Vagina (tissue), 2 donors: Measurements from ENCODE around the gene TBCD. TPM values are rescaled to one million over a fixed set of nuclear protein-coding genes. Genes with fewer than 3 reads are reported as not detected.
A peak's percentile ranks its signal among the peaks of the same experiment; 100 is the strongest.

ENCODE experiments used
- DNase-seq, 2 donors: peaks; one replicate each; pipeline ENCODE4 v3.0.0-alpha.2; 2017; ENCODE audit errors: extremely low spot score in 2 of 2
- H3K27ac ChIP-seq: fragments of 200-600 bp; sonication (generic); one replicate; pipeline ENCODE4 v1.5.1; 2019
- H3K27me3 ChIP-seq: fragments of 200-600 bp; sonication (generic); one replicate; pipeline ENCODE4 v1.5.1; 2019
- H3K36me3 ChIP-seq, 2 donors: fragments of 200-600 bp; sonication (generic); one replicate each; pipeline ENCODE4 v1.5.1; 2017 to 2019
- H3K4me1 ChIP-seq: fragments of 200-600 bp; sonication (generic); one replicate; pipeline ENCODE4 v1.5.1; 2019
- H3K4me3 ChIP-seq, 2 donors: fragments of 200-600 bp; sonication (generic); 1 replicate in 1 of 2; 2 replicates in 1 of 2; pipeline ENCODE4 v1.5.1; 2016 to 2019
- H3K9me3 ChIP-seq: fragments of 200-600 bp; sonication (generic); one replicate; pipeline ENCODE4 v1.5.1; 2019
- CTCF ChIP-seq, 3 experiments: fragments of 450-650 bp in 2 of 3; fragments of 200-600 bp in 1 of 3; sonication (generic) in 1 of 3; IDR thresholded peaks; one replicate each; pipeline ENCODE4 v1.5.1; 2017 to 2019; ENCODE audit warnings: antibody characterized with exemption in 3 of 3, mild to moderate bottlenecking in 2 of 3, moderate library complexity in 2 of 3
- POLR2A ChIP-seq, 2 donors: fragments of 450-650 bp; IDR thresholded peaks; one replicate each; pipeline ENCODE4 v1.6.1; 2017; ENCODE audit warnings: antibody characterized with exemption in 2 of 2, mild to moderate bottlenecking in 2 of 2, moderate library complexity in 2 of 2
- POLR2AphosphoS5 ChIP-seq, 2 donors: sonication (generic); formaldehyde crosslinking; IDR thresholded peaks; one replicate each; pipeline ENCODE4 v1.9.0; 2017; ENCODE audit warnings: antibody characterized with exemption in 2 of 2, mild to moderate bottlenecking in 2 of 2, low read depth in 1 of 2; ENCODE audit not compliant: insufficient read depth in 1 of 2
- intact Hi-C: fragments of 100-400 bp; cut with DNase I; formaldehyde crosslinking; loops from one replicate; pipeline ENCODE4 v1.15.1; 2023
- total RNA-seq: library from RNA; depleted of rRNA; stranded (reverse); fragments of >200 nt; gene quantifications from one replicate; pipeline ENCODE4 v1.2.3, GENCODE V29; 2016

The TBCD gene
- total RNA-seq, 1 donor from 2014 or later = 79.3 TPM

- Histone ChIP-seq H3K9me3 (no peaks in the 10 kb centered on the region), H3K4me3 (no peak overlapping the region), H3K27ac (peak overlapping the region; percentile 38), H3K27me3 (no peaks in the 10 kb centered on the region), H3K36me3 (peaks cover 0 to 5% of the 10 kb centered on the region in 2 donors), H3K4me1 (peaks cover 26% of the 10 kb centered on the region)
- DNase-seq = no peak
- TF ChIP-seq POLR2A (IDR thresholded peaks at IDR 0.05) (no peak), CTCF (IDR thresholded peaks at IDR 0.05) (no peak), POLR2AphosphoS5 (IDR thresholded peaks at IDR 0.05; ENCODE audit: insufficient read depth in 1 of 2, low read depth in 1 of 2) (no peak)
- intact Hi-C loops = loop anchor here (10.0 kb wide), 1 partner anchor 126 kb away; no protein-coding TSS in a partner anchor
Observed at GRCh38 chr17:82788206-82789001, 36.5 kb downstream of the TBCD start.

GRCh38 chr17:82789051-82789592 lies 37.3 kb downstream of the TBCD start:
- Histone ChIP-seq H3K9me3 (no peaks in the 10 kb centered on the region), H3K4me3 (no peak overlapping the region), H3K27me3 (no peaks in the 10 kb centered on the region), H3K27ac (peak overlapping the region; percentile 38), H3K36me3 (no peaks in the 10 kb centered on the region), H3K4me1 (peaks cover 33% of the 10 kb centered on the region)
- no peak for DNase-seq
- TF ChIP-seq CTCF (IDR thresholded peaks at IDR 0.05) = no peak
- no peak for TF ChIP-seq POLR2AphosphoS5 (IDR thresholded peaks at IDR 0.05; ENCODE audit: insufficient read depth in 1 of 2, low read depth in 1 of 2)
- no peak for TF ChIP-seq POLR2A (IDR thresholded peaks at IDR 0.05)
- intact Hi-C loops = loop anchor here (10.0 kb wide), 1 partner anchor 126 kb away; no protein-coding TSS in a partner anchor

- H3K4me1 ChIP-seq = peaks cover 40% of the 10 kb centered on the region
Observed at GRCh38 chr17:82789806-82790205, 37.9 kb downstream of the TBCD start.

GRCh38 chr17:82790391-82790790 lies 38.5 kb downstream of the TBCD start:
- Histone ChIP-seq H3K4me3 (no peak overlapping the region), H3K27ac (peak overlapping the region; percentile 38), H3K9me3 (no peaks in the 10 kb centered on the region), H3K36me3 (no peaks in the 10 kb centered on the region), H3K27me3 (no peaks in the 10 kb centered on the region), H3K4me1 (peaks cover 41% of the 10 kb centered on the region)
- intact Hi-C loops = no loop called here
- TF ChIP-seq POLR2A (IDR thresholded peaks at IDR 0.05) = no peak
- no peak for TF ChIP-seq CTCF (IDR thresholded peaks at IDR 0.05)
- TF ChIP-seq POLR2AphosphoS5 (IDR thresholded peaks at IDR 0.05; ENCODE audit: insufficient read depth in 1 of 2, low read depth in 1 of 2) = no peak
- no peak for DNase-seq

More at GRCh38 chr17:82789806-82790205, 37.9 kb downstream of the TBCD start:
- Histone ChIP-seq H3K27me3 (no peaks in the 10 kb centered on the region), H3K36me3 (no peaks in the 10 kb centered on the region), H3K9me3 (no peaks in the 10 kb centered on the region), H3K27ac (peak overlapping the region; percentile 38), H3K4me3 (no peak overlapping the region)
- TF ChIP-seq CTCF (IDR thresholded peaks at IDR 0.05) (no peak), POLR2AphosphoS5 (IDR thresholded peaks at IDR 0.05; ENCODE audit: insufficient read depth in 1 of 2, low read depth in 1 of 2) (no peak), POLR2A (IDR thresholded peaks at IDR 0.05) (no peak)
- intact Hi-C loops = loop anchor here (10.0 kb wide), 1 partner anchor 125 kb away; no protein-coding TSS in a partner anchor
- no peak for DNase-seq

- H3K9me3 ChIP-seq = no peaks in the 10 kb centered on the region
- intact Hi-C loops = no loop called here
- TF ChIP-seq CTCF (IDR thresholded peaks at IDR 0.05) = no peak
- no peak for TF ChIP-seq POLR2A (IDR thresholded peaks at IDR 0.05)
- peak in 1 of 2 donors; percentile 31 for TF ChIP-seq POLR2AphosphoS5 (IDR thresholded peaks at IDR 0.05; ENCODE audit: insufficient read depth in 1 of 2, low read depth in 1 of 2)
- H3K4me3 ChIP-seq = no peak overlapping the region
- peaks cover 35% of the 10 kb centered on the region for H3K4me1 ChIP-seq
- DNase-seq = no peak
- no peaks in the 10 kb centered on the region for H3K36me3 ChIP-seq
- H3K27ac ChIP-seq = no peak overlapping the region
- H3K27me3 ChIP-seq = no peaks in the 10 kb centered on the region
Observed at GRCh38 chr17:82791532-82791931, 39.7 kb downstream of the TBCD start.
